Ovary (tissue), 3 donors: Measurements from ENCODE around the gene PRDX3.

Source experiments
- CTCF ChIP-seq, 3 donors: fragments of 450-650 bp in 2 of 3; fragments of 200-600 bp in 1 of 3; IDR thresholded peaks; one replicate each; pipeline versions ENCODE4 v1.5.1 to v1.8.0; 2016 to 2022; ENCODE audit warnings: antibody characterized with exemption in 3 of 3, mild to moderate bottlenecking in 1 of 3
- EP300 ChIP-seq: sonication (generic); formaldehyde crosslinking; IDR thresholded peaks from one replicate; pipeline ENCODE4 v1.6.1; 2017; ENCODE audit warnings: antibody characterized with exemption
- POLR2A ChIP-seq: fragments of 450-650 bp; IDR thresholded peaks from one replicate; pipeline ENCODE4 v1.6.1; 2017; ENCODE audit warnings: antibody characterized with exemption, mild to moderate bottlenecking, moderate library complexity
- donor health status: DM: no; HTN: no; CAD: no.

DNA sequence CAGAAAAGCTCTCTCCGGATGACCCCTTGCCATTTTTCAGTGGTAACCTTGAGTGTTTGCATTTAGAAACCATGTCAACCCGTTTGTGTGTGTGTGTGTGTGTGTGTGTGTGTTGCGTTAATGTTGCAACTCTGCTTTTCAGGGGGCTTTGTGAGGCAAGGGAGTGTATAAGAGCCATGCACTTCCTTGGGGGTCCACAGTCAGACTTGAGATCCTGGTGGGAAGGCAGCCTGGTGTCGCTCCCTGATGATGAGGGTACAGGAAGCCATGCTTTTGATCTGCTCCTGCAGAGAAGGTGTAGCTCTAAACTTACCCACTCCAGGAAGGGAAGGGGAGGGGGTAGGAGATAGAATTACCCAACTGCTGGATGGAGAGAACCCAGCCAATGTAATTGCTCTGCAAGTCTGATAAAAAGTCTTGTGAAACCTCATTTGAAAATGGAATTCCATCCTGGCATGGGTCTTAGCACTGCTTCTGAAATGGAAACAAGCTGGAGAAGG, 39.4 kb upstream of the PRDX3 start:
- TF ChIP-seq EP300, result no peak
- no peak for TF ChIP-seq POLR2A
- TF ChIP-seq CTCF (IDR thresholded peaks at IDR 0.05), result no peak
